IMR-90 (cell line): ENCODE measurements around the gene FCRL1. TPM values are rescaled to one million over a fixed set of nuclear protein-coding genes. Genes with fewer than 3 reads are reported as not detected.

ENCODE experiments used
- ATAC-seq: fragments of 200-7000 bp; cut with Tn5 transposase; 2 replicates; pipeline ENCODE4 v1.9.1; 2020; ENCODE audit warnings: low read depth, mild to moderate bottlenecking, moderate library complexity
- BruUV-seq: library from RNA; stranded (reverse); fragments of 400-500 nt; replicated peaks from 2 replicates; lab custom pipeline; 2021; lab: Mats Ljungman, UMichigan
- CTCF ChIA-PET: fragments of 300-600 bp; formaldehyde crosslinking; extraction: SDS; loops from one replicate; lab custom pipeline; 2021; ENCODE audit warnings: antibody characterized with exemption; lab: Yijun Ruan, JAX
- POLR2A ChIA-PET: fragments of 300-600 bp; sonication (Branson Sonifier 250); formaldehyde crosslinking; loops from one replicate; lab custom pipeline; 2022; ENCODE audit warnings: antibody characterized with exemption; ENCODE audit not compliant: unreplicated experiment; lab: Charles Lee
- DNase-seq: peaks from one replicate; pipeline ENCODE4 v3.0.0; 2013
- H2AFZ ChIP-seq: replicated peaks from 2 replicates; pipeline ENCODE3; 2013; ENCODE audit warnings: low read length, mild to moderate bottlenecking; ENCODE audit not compliant: poor library complexity
- H2AK5ac ChIP-seq: 2 replicates; pipeline ENCODE4 v1.6.1; 2013; ENCODE audit warnings: low read depth, low read length, inconsistent platforms
- H2AK9ac ChIP-seq: replicated peaks from 2 replicates; pipeline ENCODE3; 2013; ENCODE audit warnings: mild to moderate bottlenecking, low read depth, low read length, moderate library complexity; ENCODE audit not compliant: poor library complexity
- H2BK120ac ChIP-seq: 2 replicates; pipeline ENCODE4 v1.6.1; 2013; ENCODE audit warnings: low read depth, low read length, inconsistent platforms
- H2BK15ac ChIP-seq: 3 replicates; pipeline ENCODE4 v1.6.1; 2013; ENCODE audit warnings: low read depth, low read length, inconsistent platforms
- H2BK20ac ChIP-seq: 2 replicates; pipeline ENCODE4 v1.6.1; 2013; ENCODE audit warnings: low read depth, mild to moderate bottlenecking, inconsistent platforms, low read length, moderate library complexity
- H2BK5ac ChIP-seq: 2 replicates; pipeline ENCODE4 v1.6.1; 2013; ENCODE audit warnings: mild to moderate bottlenecking, low read depth, low read length, inconsistent platforms; ENCODE audit not compliant: poor library complexity, severe bottlenecking
- H3K14ac ChIP-seq: replicated peaks from 2 replicates; pipeline ENCODE4 v1.6.1; 2013; ENCODE audit warnings: low read depth, low read length, inconsistent platforms
- H3K18ac ChIP-seq: 2 replicates; pipeline ENCODE4 v1.6.1; 2013; ENCODE audit warnings: low read depth, low read length, control low read depth
- H3K23ac ChIP-seq: 2 replicates; pipeline ENCODE4 v1.6.1; 2013; ENCODE audit warnings: low read depth, low read length, inconsistent platforms
- H3K27ac ChIP-seq: 2 replicates; pipeline ENCODE4 v1.5.1; 2013; ENCODE audit warnings: mild to moderate bottlenecking, control low read depth, low read length; ENCODE audit not compliant: insufficient read depth
- H3K27me3 ChIP-seq: 2 replicates; pipeline ENCODE4 v1.6.1; 2013; ENCODE audit warnings: low read length; ENCODE audit not compliant: control insufficient read depth, insufficient read depth
- H3K36me3 ChIP-seq: 2 replicates; pipeline ENCODE4 v1.6.1; 2013; ENCODE audit warnings: low read length, mixed read lengths; ENCODE audit not compliant: control insufficient read depth, insufficient read depth
- H3K4ac ChIP-seq: 2 replicates; pipeline ENCODE4 v1.6.1; 2013; ENCODE audit warnings: low read depth, low read length, inconsistent platforms
- H3K4me1 ChIP-seq: 2 replicates; pipeline ENCODE4 v1.6.1; 2013; ENCODE audit warnings: low read length, mixed read lengths; ENCODE audit not compliant: control insufficient read depth, insufficient read depth
- H3K4me2 ChIP-seq: 2 replicates; pipeline ENCODE4 v1.6.1; 2013; ENCODE audit warnings: low read depth, mild to moderate bottlenecking, control low read depth, low read length, moderate library complexity
- H3K4me3 ChIP-seq: 2 replicates; pipeline ENCODE4 v1.5.1; 2013; ENCODE audit warnings: low read depth, mild to moderate bottlenecking, control low read depth, low read length, moderate library complexity; ENCODE audit not compliant: insufficient read depth
- H3K56ac ChIP-seq: 2 replicates; pipeline ENCODE4 v1.6.1; 2013; ENCODE audit warnings: low read length, inconsistent platforms; ENCODE audit not compliant: insufficient read depth; ENCODE audit errors: extremely low read depth
- H3K79me1 ChIP-seq, 2 experiments: 2 replicates each; pipeline ENCODE4 v1.6.1; 2013; ENCODE audit warnings: low read length in 2 of 2, inconsistent platforms in 1 of 2, low read depth in 1 of 2
- H3K9ac ChIP-seq: 2 replicates; pipeline ENCODE4 v1.6.1; 2013; ENCODE audit warnings: low read depth, low read length, control low read depth
- H3K9me1 ChIP-seq: 2 replicates; pipeline ENCODE4 v1.6.1; 2013; ENCODE audit warnings: low read length, inconsistent platforms; ENCODE audit not compliant: insufficient read depth
- H3K9me3 ChIP-seq: 2 replicates; pipeline ENCODE4 v1.6.1; 2013; ENCODE audit warnings: low read length; ENCODE audit not compliant: control insufficient read depth, insufficient read depth
- H4K20me1 ChIP-seq: 2 replicates; pipeline ENCODE4 v1.6.1; 2013; ENCODE audit warnings: low read length, inconsistent platforms; ENCODE audit not compliant: insufficient read depth
- H4K5ac ChIP-seq: 2 replicates; pipeline ENCODE4 v1.6.1; 2013; ENCODE audit warnings: mild to moderate bottlenecking, low read depth, low read length, control low read depth
- H4K8ac ChIP-seq, 2 experiments: 2 replicates each; pipeline ENCODE4 v1.6.1; 2013; ENCODE audit warnings: low read depth in 2 of 2, low read length in 2 of 2, control low read depth in 1 of 2, inconsistent platforms in 1 of 2
- H4K91ac ChIP-seq: 2 replicates; pipeline ENCODE4 v1.6.1; 2013; ENCODE audit warnings: low read depth, low read length, inconsistent platforms; ENCODE audit not compliant: insufficient read depth
- CEBPB ChIP-seq: IDR thresholded peaks from 2 replicates; pipeline ENCODE4 v1.6.1; 2012; ENCODE audit warnings: low read depth, low read length, improper control_type of control experiment
- CHD1 ChIP-seq: IDR thresholded peaks from 2 replicates; pipeline ENCODE4 v1.6.1; 2012; ENCODE audit warnings: low read depth, low read length, improper control_type of control experiment
- RCOR1 ChIP-seq: IDR thresholded peaks from 2 replicates; pipeline ENCODE4 v1.6.1; 2012; ENCODE audit warnings: mild to moderate bottlenecking, low read length, improper control_type of control experiment; ENCODE audit not compliant: insufficient replicate concordance
- SMC3 ChIP-seq: fragments of 150-350 bp; IDR thresholded peaks from 2 replicates; pipeline ENCODE4 v1.6.1; 2016; ENCODE audit warnings: low read depth, mild to moderate bottlenecking, antibody characterized with exemption, low read length, moderate library complexity
- USF2 ChIP-seq: fragments of 150-350 bp; IDR thresholded peaks from 2 replicates; pipeline ENCODE4 v1.6.1; 2017; ENCODE audit warnings: mild to moderate bottlenecking, antibody characterized with exemption, low read length, low read depth
- WGBS, 2 experiments: methylation state at CpG; one replicate each; pipeline versions ENCODE4 v1.1.5 to v1.1.7; 2013; ENCODE audit warnings: missing lambda C conversion rate in 2 of 2; ENCODE audit not compliant: insufficient read length in 1 of 2; ENCODE audit errors: extremely low coverage in 2 of 2; 5-methylcytosine and 5-hydroxymethylcytosine counted together
- dilution Hi-C: fragments of 300-500 bp; cut with HindIII; formaldehyde crosslinking; loops from one replicate; pipeline ENCODE4 v1.14.3; 2018; ENCODE audit warnings: low sequenced_read_pairs; ENCODE audit not compliant: unreplicated experiment
- in situ Hi-C: fragments of 300-500 bp; cut with MboI; formaldehyde crosslinking; loops from 3 replicates; pipeline ENCODE4 v1.14.3; 2019; ENCODE audit warnings: low sequenced_read_pairs, inconsistent platforms, mixed read lengths
- intact Hi-C: fragments of 100-400 bp; cut with micrococcal nuclease; formaldehyde crosslinking; loops from 2 replicates; pipeline ENCODE4 v1.10.0; 2022
- polyA plus RNA-seq, 3 experiments: library from polyadenylated mRNA; depleted of rRNA; stranded (reverse); fragments of >200 nt; gene quantifications; 2 replicates each; pipeline ENCODE4 v1.2.3, GENCODE V29; 2012; ENCODE audit warnings: low replicate concordance in 1 of 3
- total RNA-seq: library from RNA; depleted of rRNA; stranded (reverse); fragments of >200 nt; gene quantifications from 2 replicates; pipeline ENCODE4 v1.2.3, GENCODE V29; 2012

The FCRL1 gene
- total and polyA plus RNA-seq, 2 of the 4 experiments (the other 2 are of a cell fraction): not detected

GRCh38 chr1:157784801-157785200, 35.1 kb downstream of the FCRL1 start:
- H3K9ac ChIP-seq: no peak overlapping the region
- H2BK120ac ChIP-seq: no peak overlapping the region
- no peak overlapping the region for H3K14ac ChIP-seq
- no peak overlapping the region for H2AFZ ChIP-seq
- H3K18ac ChIP-seq: no peak overlapping the region
- no peak overlapping the region for H4K5ac ChIP-seq
- no peak overlapping the region for H2BK15ac ChIP-seq
- H3K23ac ChIP-seq: no peak overlapping the region
- no peak overlapping the region for H4K8ac ChIP-seq
- in situ Hi-C loops (no loop called here), dilution Hi-C loops (no loop called here), intact Hi-C loops (no loop called here)
- H3K27ac ChIP-seq: no peak overlapping the region
- H2BK5ac ChIP-seq: no peak overlapping the region
- H3K79me1 ChIP-seq: no peaks in the 10 kb centered on the region
- no peaks in the 10 kb centered on the region for H3K4me1 ChIP-seq
- ATAC-seq: no peak
- no peak for TF ChIP-seq RCOR1
- no peak for TF ChIP-seq SMC3
- TF ChIP-seq USF2: no peak
- no peak for TF ChIP-seq CEBPB
- no peak for TF ChIP-seq CHD1
- no peaks in the 10 kb centered on the region for H3K36me3 ChIP-seq
- no peaks in the 10 kb centered on the region for H3K27me3 ChIP-seq
- no peaks in the 10 kb centered on the region for H3K9me3 ChIP-seq
- no TSS peak for BruUV-seq
- no CpG with 5 or more reads among the region's 3 CpGs for WGBS, 2 experiments
- CTCF ChIA-PET: no interaction called here
- POLR2A ChIA-PET: no interaction called here
- H3K9me1 ChIP-seq: no peaks in the 10 kb centered on the region
- no peak overlapping the region for H3K56ac ChIP-seq
- H2AK9ac ChIP-seq: no peak overlapping the region
- H3K4ac ChIP-seq: no peak overlapping the region
- no peak overlapping the region for H3K4me2 ChIP-seq
- H3K4me3 ChIP-seq: no peak overlapping the region
- H2AK5ac ChIP-seq: no peak overlapping the region
- H4K20me1 ChIP-seq: no peaks in the 10 kb centered on the region
- no peak overlapping the region for H2BK20ac ChIP-seq
- H4K91ac ChIP-seq: no peak overlapping the region
- no peak for DNase-seq
